AML-193 (cell line): ENCODE results near the gene MMS19.
"Not testable (repeated sequence)": the region's sequence is repeated elsewhere in the genome, so short reads cannot be mapped to it uniquely, and the experiment has no call there.

Source experiments
- DNase-seq, 2 experiments: peaks; one replicate each; lab custom pipeline; 2025; lab: John Stamatoyannopoulos, UW

MMS19 gene

DNA sequence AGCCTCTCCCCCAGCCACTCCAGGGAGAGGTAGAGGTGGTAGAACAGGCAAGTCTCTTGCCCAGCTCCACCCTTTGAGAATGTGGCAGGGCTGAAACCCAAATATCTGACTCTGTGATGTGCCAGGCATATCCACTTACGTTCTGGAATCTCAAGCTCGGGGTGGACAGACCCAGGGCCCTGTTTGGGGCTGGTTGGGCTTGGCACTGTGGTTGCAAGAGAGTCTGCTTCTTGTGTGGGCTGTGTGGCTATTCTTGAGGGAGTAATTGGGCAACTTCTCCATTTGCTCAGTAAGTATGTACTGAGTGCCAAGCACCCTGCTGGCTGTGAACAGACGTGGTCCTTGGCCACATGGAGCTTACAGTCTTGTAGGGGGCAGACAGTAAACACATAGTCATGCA is 5.2 kb upstream of the MMS19 start:
- peak in 1 of 2 experiments; percentile 15 for DNase-seq

DNA sequence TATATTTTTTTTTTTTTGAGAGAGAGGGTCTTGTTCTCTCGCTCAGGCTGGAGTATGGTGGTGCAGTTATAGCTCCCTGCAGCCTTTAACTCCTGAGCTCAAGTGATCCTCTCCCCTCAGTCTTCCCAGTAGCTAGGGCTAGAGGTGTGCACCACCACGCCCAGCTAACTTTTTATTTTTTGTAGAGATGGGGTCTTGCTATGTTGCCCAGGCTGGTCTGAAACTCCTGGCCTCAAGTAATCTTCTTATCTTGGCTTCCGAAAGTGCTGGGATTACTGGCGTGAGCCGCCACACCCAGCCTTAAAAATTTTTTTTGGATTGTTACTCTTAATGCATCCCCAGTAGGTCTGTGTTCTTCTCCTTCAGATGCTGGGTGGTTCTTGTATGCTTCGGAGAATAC is 4.7 kb upstream of the MMS19 start:
- DNase-seq: no peak

DNA sequence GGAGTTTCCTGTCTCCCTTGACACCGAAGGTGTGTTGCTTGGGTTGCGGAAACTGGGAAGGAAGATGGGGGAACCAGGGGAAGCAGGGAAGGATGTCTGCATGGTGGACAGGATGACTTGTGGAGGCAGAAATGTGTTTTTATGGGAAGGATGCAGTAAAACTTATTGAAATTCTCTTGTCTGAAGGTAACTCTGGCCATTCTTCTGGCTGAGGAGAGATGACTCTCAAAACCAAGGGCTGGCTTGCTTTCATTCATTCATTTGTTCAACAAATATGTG is 2.0 kb upstream of the MMS19 start:
- DNase-seq: no peak

DNA sequence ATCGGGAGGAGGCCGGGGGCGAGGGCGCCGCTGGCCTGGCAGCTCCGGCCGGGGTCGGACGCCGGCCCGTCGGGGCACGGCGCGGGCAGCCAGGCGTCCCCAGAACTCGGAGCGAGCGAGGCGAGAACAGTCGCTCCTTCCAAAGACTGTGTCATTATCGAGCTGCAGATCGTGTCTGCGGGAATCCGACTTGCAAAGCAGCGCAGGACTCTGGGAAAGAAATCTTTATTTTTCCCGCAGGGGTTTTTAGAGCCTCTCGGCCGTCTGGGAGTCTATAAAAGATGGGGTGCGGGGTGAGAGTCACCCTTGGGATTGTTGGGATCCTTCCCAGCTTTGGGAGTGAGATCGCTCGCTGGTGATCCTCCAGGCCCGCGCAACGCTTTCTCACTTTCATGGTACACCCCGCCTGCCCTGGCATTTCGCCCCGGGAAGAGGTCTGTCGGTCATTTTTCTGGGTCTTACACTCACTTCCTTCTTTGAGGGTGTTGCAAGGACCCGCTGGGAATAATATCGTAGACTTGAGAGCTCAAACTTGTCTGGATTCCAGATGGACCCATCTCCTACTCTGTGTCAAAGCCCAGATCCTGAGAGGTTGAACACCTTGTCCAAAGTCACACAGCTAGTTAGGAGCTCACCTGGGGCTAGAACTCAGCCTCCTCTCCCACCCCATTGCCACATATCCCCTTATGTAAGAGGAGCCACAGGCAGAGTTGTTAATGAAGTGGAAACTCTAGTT is 1.5 kb upstream of the MMS19 start:
- peak; percentile 18 to 41 for DNase-seq

DNA sequence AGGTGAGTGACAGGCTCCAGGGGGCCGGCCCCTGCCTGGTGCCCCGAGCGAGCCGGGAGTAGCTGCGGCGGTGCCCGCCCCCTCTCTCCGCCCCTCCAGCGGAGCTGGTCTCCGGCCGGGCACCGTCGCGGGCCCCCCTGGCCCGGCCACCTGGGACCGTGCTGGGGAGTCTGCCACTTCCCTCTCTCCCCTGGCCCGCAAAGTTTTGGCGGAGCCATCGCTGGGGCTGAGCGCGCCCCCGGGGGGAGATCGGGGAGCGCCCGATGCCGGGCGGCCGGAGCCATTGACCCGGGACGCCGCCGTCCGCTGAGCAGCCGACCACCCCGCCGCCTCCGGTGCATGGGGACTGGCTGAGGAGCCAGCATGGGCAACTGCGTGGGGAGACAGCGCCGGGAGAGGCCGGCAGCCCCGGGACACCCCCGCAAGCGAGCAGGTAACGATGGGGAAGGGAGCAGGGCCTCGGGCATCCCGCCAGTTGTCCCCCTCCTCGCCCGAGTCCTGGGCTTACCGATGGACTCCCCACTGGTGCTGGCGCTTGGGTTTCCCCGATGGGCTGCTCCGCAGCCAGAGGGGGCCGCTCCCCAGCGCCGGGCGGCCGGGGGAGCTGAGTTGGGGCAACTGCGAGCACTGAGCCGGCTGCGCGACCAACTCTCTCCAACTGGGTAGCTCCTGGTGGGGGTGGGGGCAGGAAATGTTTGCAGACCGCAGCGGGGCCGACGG is 779 bp upstream of the MMS19 start, which contains the start of gene UBTD1:
UBTD1 (plus strand) TSS at position 84 of the 720 bp plus-strand sequence; CDS start at position 364, 280 bp downstream.
- no peak for DNase-seq

DNA sequence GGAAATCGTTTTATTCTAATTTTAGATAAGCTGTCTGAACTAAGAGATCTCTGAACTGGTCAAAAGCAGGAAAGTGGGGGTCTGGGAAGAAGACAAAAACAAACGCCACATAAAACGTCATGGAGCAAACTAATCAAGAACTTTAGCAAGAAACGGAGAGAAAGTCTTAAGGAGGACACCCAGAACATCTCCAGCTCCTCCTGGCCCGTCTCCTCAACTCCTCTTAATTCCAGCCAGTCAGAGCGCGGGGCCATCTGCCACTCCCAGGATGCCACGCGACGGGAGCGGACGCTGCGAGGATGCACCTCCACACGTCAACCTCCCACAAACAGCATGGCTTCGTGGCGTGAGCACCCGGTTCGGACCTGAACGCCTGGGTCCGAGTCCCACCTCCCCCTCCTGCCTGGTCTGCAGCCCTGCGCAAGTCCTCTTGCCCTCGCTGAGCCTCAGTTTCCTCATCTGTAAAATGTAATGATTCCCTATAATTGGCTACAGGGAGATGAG is 598 bp downstream of the MMS19 start:
- peak; percentile 63 to 72 for DNase-seq

DNA sequence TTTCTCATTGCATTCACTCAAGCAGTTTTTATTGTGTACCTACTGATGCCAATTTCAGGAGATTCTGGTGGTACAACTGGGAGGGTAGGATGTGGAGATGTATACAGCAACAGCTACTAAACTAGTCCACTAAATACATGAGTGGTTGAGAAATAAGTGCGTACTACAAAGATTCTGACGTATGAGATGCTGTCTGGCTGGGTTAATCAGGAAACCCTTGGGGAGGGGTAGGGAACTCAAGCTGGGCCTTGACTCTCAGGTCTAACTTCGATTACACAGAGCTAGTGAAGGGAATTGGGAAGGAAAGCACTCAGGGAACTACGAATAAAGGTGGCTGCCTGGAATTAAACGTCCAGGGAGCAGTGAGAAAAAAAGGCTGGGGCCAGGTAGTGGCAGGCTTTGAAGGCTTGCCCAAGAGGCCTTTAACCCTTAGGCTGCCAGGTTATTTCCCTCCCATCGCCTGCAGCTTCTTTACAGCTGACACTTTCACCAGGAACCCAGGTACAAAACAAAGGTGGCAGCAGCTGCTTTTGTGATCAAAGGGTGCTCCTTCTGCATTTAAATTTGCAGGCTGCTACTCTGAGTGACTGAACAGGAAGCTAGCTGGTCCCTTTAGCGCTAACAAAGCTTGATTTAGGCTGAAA is 3.2 kb downstream of the MMS19 start:
- DNase-seq: no peak

DNA sequence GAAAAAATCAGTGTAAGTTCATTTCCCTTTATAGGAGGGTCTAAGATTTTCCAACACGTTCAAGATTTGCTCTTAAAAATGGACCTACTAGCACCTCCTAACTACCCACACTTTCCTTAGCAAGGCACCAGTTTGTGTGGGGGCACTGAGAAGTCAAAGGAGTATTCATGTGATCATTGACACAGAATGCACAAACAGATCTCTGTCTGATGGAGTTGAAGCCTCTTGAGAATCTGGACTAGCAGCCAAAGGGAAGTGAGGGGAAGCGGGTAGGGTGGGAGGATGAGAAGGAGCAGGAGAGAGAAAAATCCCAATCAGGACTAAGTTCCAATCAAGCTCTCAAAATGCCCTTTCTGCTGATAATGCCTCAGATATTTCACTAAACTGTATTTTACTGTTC is 4.1 kb downstream of the MMS19 start:
- no peak for DNase-seq

DNA sequence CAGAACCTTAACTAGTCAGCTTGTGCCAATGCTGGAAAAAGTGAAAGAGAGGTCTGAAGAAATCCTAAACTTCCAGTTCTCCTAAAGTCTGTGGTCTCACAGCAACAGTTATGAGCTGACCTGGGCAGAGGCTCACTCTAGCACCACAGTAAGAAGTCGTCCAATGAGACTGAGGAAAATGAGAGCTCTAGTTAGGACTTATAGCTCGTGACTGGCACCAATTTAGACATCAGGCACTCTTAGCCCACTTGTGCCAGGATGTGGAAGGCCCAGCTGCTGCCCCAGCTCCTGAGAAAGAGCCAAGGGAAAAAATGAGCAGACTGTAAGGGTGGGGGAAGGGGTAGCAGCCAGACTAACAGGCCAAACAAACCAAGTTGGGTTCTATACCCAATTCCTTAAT is 7.6 kb downstream of the MMS19 start:
- no peak for DNase-seq

DNA sequence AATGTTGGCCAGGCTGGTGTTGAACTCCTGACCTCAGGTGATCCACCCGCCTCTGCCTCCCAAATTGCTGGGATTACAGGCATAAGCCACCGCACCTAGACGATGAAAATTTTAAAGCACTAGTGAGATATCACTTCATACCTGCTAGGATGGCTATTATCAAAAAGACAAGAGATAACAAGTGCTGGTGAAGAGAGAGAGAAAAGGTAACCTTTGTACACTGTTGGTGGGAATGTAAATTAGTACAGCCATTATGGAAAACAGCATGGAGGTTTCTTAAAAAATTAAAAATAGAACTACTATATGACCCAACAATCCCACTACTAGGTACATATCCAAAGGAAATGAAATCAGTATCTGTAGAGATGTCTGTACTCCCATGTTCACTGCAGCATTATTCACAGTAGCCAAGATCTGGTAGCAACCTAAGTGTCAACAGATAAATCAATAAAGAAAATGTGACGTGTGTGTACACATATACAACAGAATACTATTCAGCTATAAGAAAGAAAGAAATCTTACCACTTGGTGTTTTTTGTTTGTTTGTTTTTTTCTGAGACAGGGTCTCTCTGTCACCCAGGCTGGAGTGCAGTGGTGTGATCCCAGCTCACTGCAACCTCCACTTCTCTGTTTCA is 12.5 kb downstream of the MMS19 start:
- DNase-seq: no peak

DNA sequence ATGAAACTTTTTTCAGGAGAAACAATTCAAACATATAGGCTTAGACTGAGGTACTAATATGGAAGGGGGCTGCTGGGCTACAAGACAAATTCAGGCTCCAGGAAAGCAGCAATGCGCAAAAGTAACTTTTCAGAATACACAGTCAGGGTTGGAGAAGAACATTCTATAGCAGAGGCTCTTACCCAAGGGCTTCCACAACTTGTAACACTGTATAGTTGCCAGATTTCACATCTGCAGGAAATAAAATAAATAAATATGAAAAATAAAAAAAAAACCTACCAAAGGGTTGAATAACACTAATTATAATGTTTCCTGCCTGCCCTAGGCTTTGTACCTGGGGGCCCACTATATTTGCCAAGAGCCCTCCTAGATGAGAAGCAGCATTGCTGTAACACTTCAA is 14.3 kb downstream of the MMS19 start:
- DNase-seq: no peak

DNA sequence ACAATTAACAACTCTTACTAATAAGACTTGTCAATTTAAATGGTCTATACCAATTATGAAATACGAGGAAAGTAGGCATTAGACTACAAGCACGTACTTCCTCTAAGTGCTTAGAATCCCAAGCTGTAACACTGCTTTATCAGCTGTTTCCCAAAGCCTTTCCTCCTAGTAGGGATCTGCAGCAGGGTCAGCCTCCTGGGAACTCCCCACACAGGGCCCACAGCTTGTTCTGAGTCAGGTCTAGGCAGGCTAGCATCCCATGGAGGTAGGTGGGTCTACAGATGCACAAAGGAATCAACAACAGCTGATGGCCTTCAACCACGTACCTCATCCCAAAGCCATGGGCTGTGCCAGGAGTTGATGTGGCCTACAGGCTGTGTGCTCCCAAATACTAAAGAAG is 14.7 kb downstream of the MMS19 start:
- no peak for DNase-seq

DNA sequence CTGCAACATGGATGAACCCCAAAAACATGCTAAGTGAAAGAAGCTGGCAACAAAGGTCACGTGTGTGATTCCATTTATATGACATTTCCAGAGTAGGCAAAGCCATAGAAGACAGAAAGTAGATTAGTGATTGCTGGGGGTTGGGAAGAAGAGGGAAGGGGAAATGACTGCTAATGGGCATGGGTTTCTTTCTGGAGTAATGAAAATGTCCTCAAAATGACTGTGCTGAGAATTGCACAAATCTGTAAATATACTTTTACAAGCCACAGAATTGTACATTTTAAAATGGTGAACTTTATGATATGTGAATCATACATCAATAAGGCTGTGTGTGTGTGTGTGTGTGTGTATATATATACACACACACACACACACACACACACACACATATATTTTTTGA is 15.8 kb downstream of the MMS19 start:
- no peak for DNase-seq

DNA sequence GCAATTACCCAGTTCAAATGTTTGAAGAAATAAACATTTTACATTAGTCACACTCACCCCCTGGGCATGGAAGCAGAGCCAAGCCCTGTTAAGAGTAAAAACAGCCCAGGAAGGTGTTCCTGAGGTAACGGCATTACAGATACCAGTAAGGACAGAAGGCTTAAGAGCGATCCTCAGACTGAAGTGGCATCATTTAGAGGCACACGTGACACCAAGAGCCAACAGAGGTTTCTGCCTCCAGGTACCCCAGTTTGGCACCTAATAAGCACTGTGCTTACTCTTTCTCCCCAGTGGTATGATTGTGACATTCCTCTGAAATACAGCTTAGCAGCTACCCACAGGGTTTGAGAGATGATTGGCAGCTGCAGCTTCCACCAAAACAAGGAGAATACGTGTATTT is 17.2 kb downstream of the MMS19 start:
- no peak for DNase-seq

DNA sequence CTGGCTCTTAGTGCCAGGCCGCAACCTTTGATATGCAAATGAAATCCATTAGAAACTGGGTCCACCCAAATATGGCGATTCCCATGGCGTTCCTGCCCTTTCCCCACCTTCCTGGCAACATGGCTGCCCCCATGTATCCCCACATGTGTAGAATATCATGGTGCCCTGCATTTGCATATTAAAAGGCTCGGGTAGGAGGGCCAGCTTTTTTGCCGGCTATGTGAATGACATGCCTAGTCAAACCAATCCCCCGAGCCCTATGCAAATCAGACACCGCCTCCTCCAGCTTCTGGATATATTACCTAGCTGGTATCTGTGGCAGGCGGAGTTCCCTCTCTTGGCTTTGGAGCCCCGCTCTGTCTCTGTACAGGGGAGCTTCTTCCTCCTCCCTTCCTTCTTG is 18.3 kb downstream of the MMS19 start:
- DNase-seq: no peak

DNA sequence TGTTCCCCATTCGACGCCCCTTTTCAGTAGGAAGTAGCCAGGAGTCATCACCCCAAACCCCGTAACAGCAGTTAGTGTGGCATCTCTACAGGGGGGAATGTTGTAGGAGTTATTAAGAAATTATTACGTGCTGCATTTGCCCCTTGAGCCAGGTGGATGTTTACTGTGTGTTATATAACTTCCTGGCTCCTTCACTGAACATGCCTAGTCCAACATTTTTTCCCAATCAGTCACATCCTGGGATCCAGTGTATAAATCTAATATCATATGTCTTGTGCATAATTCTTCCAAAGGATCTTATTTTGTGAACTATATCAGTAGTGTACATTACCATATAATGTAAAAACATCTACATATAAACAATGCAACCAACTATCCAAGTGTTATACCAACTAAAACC is 18.8 kb downstream of the MMS19 start:
- DNase-seq: not testable (repeated sequence)

DNA sequence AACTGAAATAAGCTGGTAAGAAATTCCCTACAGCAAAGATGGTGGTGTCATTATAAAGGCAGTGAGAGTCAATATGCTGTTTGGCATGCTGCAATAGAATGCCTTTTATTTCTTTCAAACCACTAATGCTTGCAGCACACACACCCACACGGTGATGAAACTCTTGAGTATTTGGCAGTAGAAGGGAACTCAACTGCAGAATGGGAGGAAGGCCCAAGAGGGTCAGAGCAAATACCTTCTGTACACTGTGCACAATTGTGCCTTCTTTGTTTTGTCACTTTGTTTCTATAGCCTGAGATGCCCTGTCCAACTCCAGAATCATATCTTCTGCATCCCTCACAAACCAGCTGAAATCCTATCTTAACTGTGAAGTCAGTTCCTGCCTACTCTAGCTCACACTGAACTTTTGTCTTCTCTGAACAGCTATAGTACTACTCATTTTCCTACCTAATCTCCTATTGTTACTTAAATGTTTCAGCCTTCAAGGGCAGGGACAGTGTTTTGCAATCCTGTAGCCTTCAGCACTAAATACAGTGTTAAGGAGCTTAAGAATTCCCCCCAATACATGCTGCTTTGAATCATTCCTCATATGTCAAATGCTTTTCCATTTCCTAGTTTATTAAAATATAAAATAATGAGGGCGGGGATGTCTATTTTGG is 22.2 kb downstream of the MMS19 start:
- DNase-seq: peak; percentile 21 to 38

DNA sequence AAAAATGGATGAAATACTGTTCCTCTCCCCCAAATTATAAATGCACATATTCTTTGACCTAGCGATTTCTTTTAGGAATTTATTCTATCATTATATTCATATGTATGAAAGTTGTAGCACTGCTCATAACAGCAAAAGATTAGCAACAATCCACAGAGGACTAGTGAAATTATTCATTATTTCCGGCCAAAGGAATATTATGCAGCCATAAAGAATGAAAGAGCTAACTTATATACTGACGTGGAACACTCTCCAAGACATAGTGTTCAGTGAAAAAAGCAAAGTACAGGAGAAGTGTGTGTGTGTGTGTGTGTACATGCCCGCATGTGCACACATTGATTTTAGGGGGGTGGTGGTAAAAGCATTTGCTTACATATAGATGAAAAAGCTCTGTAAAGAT is 23.3 kb downstream of the MMS19 start:
- DNase-seq: no peak

DNA sequence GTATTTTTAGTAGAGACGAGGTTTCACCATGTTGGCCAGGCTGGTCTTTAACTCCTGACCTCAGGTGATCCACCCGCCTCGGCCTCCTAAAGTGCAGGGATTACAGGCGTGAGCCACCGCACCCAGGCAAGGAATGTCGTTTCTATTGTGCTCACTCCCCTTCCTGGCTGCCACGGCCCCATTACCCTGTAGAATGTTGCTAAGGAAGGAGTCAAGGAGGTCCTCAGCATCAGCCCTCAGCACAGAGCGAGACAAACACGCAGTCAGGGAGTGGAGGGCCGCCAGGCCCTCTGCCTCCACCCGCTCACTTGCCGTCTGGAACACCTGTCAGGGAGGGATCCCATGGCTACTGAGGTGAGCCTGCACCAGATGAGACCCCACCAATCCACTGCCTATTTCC is 29.4 kb downstream of the MMS19 start:
- DNase-seq: not testable (repeated sequence)

DNA sequence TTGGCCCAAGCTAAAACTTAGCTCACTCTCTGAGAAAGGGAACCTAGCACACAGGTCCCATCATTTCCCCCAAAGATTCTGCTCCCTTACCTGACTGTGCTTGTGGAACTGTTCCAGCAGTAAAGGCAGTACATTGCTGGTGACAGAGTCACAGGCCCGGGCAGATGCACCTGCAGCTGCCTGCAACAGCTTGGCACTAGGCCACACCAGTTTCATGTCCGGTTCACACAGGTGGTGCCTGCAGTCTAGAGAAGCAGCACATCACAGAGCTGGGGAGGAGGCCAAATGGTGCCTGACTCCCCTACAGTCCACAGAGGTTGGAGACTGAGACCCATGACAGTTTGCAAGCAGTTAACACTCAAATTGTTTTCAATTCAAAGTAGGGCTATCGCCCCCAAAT is 30.1 kb downstream of the MMS19 start:
- no peak for DNase-seq

DNA sequence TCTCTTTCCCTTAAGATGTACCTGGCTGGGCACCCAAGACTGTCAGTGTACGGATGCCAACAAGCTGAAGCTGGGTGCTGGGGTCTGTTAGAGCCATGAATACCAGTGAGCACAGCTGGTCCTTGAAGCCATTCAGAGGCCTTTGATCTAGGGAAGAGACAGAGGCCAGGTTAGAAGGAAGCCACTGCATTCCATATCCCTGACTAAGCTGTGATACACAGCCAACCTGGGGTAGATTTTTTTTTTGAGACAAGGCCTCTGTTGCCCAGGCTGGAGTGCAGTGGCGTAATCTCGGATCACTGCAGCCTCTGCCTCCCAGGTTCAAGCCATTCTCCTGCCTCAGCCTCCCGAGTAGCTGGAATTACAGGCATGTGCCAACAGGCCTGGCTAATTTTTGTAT is 31.5 kb downstream of the MMS19 start:
- DNase-seq: no peak

DNA sequence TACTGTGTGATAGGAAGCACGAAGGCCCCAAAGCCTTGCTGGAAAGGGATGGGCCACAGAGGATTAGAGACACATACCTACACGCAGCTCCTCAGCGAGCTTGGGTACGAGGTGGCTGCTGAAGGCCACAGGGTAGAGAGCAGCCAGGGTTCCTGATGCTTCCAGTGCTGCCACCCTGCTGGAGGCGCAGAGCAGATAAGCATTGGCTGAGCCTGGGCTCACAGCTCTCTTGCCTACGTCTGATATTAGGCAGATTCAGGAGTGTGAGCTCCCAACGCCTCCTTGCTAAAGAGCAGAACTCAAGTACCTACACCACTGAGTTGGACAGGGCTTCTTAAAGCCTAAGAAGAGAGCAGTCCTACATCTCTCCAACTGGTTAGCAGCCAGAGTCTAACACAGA is 32.2 kb downstream of the MMS19 start:
- DNase-seq: no peak
